Neural cell (in vitro differentiated cells): ENCODE results near the gene HACL1.

Experiments
- EZH2 ChIP-seq: fragments of 200-600, 300-800 bp; shearing (Covaris generic), sonication (generic); IDR thresholded peaks from 2 replicates; pipeline ENCODE4 v1.6.1; 2014; ENCODE audit warnings: antibody characterized with exemption, low read length, borderline replicate concordance, mild to moderate bottlenecking; ENCODE audit not compliant: insufficient read depth, poor library complexity, severe bottlenecking
- MXI1 ChIP-seq: fragments of 450-650 bp; conservative IDR thresholded peaks from 2 replicates; pipeline ENCODE4 v1.6.1; 2014; ENCODE audit warnings: antibody characterized with exemption, mild to moderate bottlenecking; ENCODE audit not compliant: poor library complexity, severe bottlenecking

DNA sequence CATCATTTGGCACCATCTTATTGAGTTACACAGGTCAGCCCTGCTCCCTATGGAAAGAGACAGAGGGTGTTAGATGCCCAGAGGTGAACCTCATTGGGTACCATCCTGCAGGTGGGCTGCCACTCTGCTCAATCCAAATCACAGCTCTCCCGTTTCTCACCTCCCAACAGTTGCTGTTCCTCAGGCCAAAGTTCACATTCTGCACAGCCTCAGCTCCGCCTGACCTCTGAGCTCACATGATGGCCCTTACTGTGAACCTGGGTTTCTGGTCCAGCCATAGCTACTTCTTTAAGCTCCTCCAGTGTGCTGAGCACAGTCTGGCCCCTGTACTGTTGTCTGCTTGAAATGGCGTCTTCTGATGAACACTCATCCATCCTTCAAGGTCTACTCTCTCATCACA, 48.0 kb upstream of the HACL1 start:
- TF ChIP-seq EZH2 (no peak), MXI1 (no peak)
